HG03575 (cell line): ENCODE results near the gene C1orf210.

Experiments used
- ATAC-seq: cut with Tn5 transposase; IDR thresholded peaks from one replicate; pipeline ENCODE4 v1.9.1; 2021; ENCODE audit not compliant: unreplicated experiment, insufficient number of reproducible peaks, low FRiP score; ENCODE audit errors: extremely low read depth

The C1orf210 gene

GRCh38 chr1:43256675-43257570, 28.5 kb downstream of the C1orf210 start:
- no peak for ATAC-seq

- no peak for ATAC-seq
These were observed 29.8 kb downstream of the C1orf210 start for GRCh38 chr1:43255438-43256210.

- ATAC-seq: no peak
These were observed 31.5 kb downstream of the C1orf210 start for GRCh38 chr1:43253876-43254275.

GRCh38 chr1:43253173-43253572, 32.2 kb downstream of the C1orf210 start:
- ATAC-seq: no peak

- ATAC-seq: no peak
These were observed 33.2 kb downstream of the C1orf210 start for GRCh38 chr1:43252225-43252624.

GRCh38 chr1:43251024-43251423, 34.4 kb downstream of the C1orf210 start:
- no peak for ATAC-seq

GRCh38 chr1:43250351-43250761, 35.0 kb downstream of the C1orf210 start:
- no peak for ATAC-seq

- no peak for ATAC-seq
These were observed 38.0 kb downstream of the C1orf210 start for GRCh38 chr1:43247256-43247921.

- ATAC-seq: no peak
These were observed 38.7 kb downstream of the C1orf210 start for GRCh38 chr1:43246466-43247213.

- no peak for ATAC-seq
These were observed 42.1 kb downstream of the C1orf210 start for GRCh38 chr1:43243299-43243698.

GRCh38 chr1:43241413-43241836, 44.0 kb downstream of the C1orf210 start:
- ATAC-seq: no peak

GRCh38 chr1:43239484-43239883, 45.9 kb downstream of the C1orf210 start:
- peak; percentile 56 for ATAC-seq

GRCh38 chr1:43238991-43239469, 46.4 kb downstream of the C1orf210 start:
- no peak for ATAC-seq

GRCh38 chr1:43238085-43238484, 47.3 kb downstream of the C1orf210 start:
- no peak for ATAC-seq

- no peak for ATAC-seq
These were observed 48.3 kb downstream of the C1orf210 start for GRCh38 chr1:43237121-43237520.

GRCh38 chr1:43235451-43236121, 49.8 kb downstream of the C1orf210 start:
- no peak for ATAC-seq

- no peak for ATAC-seq
These were observed 50.3 kb downstream of the C1orf210 start for GRCh38 chr1:43235040-43235439.

- ATAC-seq: no peak
These were observed 51.1 kb downstream of the C1orf210 start for GRCh38 chr1:43234267-43234666.
